SK-N-SH (cell line): ENCODE data around the gene CD69. TPM values are rescaled to one million over a fixed set of nuclear protein-coding genes. Genes with fewer than 3 reads are reported as not detected.

Experiments used
- CTCF ChIA-PET: fragments of 300-600, 350-600 bp; formaldehyde crosslinking; extraction: SDS; loops from one replicate; lab custom pipeline; 2021; lab: Yijun Ruan, JAX
- POLR2A ChIA-PET: fragments of 350-600 bp; sonication (Branson Sonifier 250); formaldehyde crosslinking; extraction: SDS; loops from one replicate; lab custom pipeline; 2020; ENCODE audit warnings: antibody characterized with exemption, inconsistent platforms; lab: Yijun Ruan, JAX
- DNase-seq: peaks from one replicate; pipeline ENCODE4 v3.0.0; 2012
- H2AFZ ChIP-seq: fragments of 200-600 bp; sonication (generic); 2 replicates; pipeline ENCODE4 v1.8.1; 2016; ENCODE audit warnings: antibody characterized with exemption, mild to moderate bottlenecking, low read depth
- H3F3A ChIP-seq: fragments of 200-600 bp; sonication (generic); replicated peaks from 2 replicates; pipeline ENCODE3; 2016; ENCODE audit warnings: antibody characterized with exemption, mild to moderate bottlenecking; ENCODE audit not compliant: insufficient read depth
- H3K27ac ChIP-seq, 2 experiments: fragments of 200-500 bp in 1 of 2; fragments of 200-600 bp in 1 of 2; sonication (Bioruptor generic) in 1 of 2; sonication (generic), shearing (Covaris generic) in 1 of 2; 2 replicates each; pipeline versions ENCODE4 v1.5.1 to v1.6.1; 2014 to 2016; ENCODE audit warnings: low read depth in 2 of 2, inconsistent platforms in 1 of 2, low read length in 1 of 2, mild to moderate bottlenecking in 1 of 2, mixed read lengths in 1 of 2
- H3K27me3 ChIP-seq: fragments of 200-600 bp; sonication (generic), shearing (Covaris generic); 2 replicates; pipeline ENCODE4 v1.6.1; 2016; ENCODE audit warnings: mixed run types; ENCODE audit not compliant: insufficient read depth
- H3K36me3 ChIP-seq, 2 experiments: fragments of 200-500 bp in 1 of 2; fragments of 200-600 bp in 1 of 2; sonication (Bioruptor generic) in 1 of 2; sonication (generic) in 1 of 2; replicated peaks in 1 of 2; 2 replicates each; pipeline versions ENCODE3 to v1.5.1; 2014 to 2016; ENCODE audit warnings: low read length in 1 of 2, mild to moderate bottlenecking in 1 of 2; ENCODE audit not compliant: insufficient read depth in 2 of 2, control insufficient read depth in 1 of 2
- H3K4me1 ChIP-seq, 2 experiments: fragments of 200-500 bp in 1 of 2; fragments of 200-600 bp in 1 of 2; sonication (Bioruptor generic) in 1 of 2; sonication (generic), shearing (Covaris generic) in 1 of 2; 2 replicates each; pipeline versions ENCODE4 v1.5.1 to v1.6.1; 2014 to 2016; ENCODE audit warnings: low read depth in 1 of 2, low read length in 1 of 2, mixed run types in 1 of 2; ENCODE audit not compliant: insufficient read depth in 2 of 2, control insufficient read depth in 1 of 2
- H3K4me2 ChIP-seq: fragments of 200-600 bp; sonication (generic), shearing (Covaris generic); 2 replicates; pipeline ENCODE4 v1.6.1; 2017; ENCODE audit warnings: mixed run types
- H3K4me3 ChIP-seq, 2 experiments: fragments of 200-500 bp in 1 of 2; fragments of 200-600 bp in 1 of 2; sonication (Bioruptor generic) in 1 of 2; sonication (generic), shearing (Covaris generic) in 1 of 2; 2 replicates each; pipeline versions ENCODE4 v1.5.1 to v1.8.1; 2014 to 2016; ENCODE audit warnings: low read depth in 2 of 2, inconsistent platforms in 1 of 2, low read length in 1 of 2, mild to moderate bottlenecking in 1 of 2, mixed read lengths in 1 of 2, moderate library complexity in 1 of 2
- H3K79me2 ChIP-seq: fragments of 200-600 bp; sonication (generic); 2 replicates; pipeline ENCODE4 v1.8.1; 2017; ENCODE audit warnings: mild to moderate bottlenecking; ENCODE audit not compliant: insufficient read depth
- H3K9ac ChIP-seq: fragments of 200-600 bp; sonication (generic); 2 replicates; pipeline ENCODE4 v1.6.1; 2017; ENCODE audit warnings: mixed run types
- H3K9me2 ChIP-seq: fragments of 200-600 bp; sonication (generic); 2 replicates; pipeline ENCODE4 v1.6.1; 2017; ENCODE audit warnings: mixed run types
- H3K9me3 ChIP-seq: fragments of 200-600 bp; sonication (generic); 2 replicates; pipeline ENCODE4 v1.6.1; 2017; ENCODE audit warnings: mixed run types, mild to moderate bottlenecking, moderate library complexity
- H4K20me1 ChIP-seq: fragments of 200-600 bp; sonication (generic); 2 replicates; pipeline ENCODE4 v1.6.1; 2017; ENCODE audit warnings: mild to moderate bottlenecking, mixed run types; ENCODE audit not compliant: insufficient read depth
- ELF1 ChIP-seq: IDR thresholded peaks from 2 replicates; pipeline ENCODE4 v1.4.0; 2012
- EP300 ChIP-seq, 2 experiments: IDR thresholded peaks; 2 replicates each; pipeline versions ENCODE4 v1.4.0 to v1.6.1; 2012; ENCODE audit warnings: borderline replicate concordance in 1 of 2, low read depth in 1 of 2, low read length in 1 of 2
- FOXJ3 ChIP-seq: sonication (generic); formaldehyde crosslinking; IDR thresholded peaks from 2 replicates; pipeline ENCODE4 v1.5.1; 2020; ENCODE audit warnings: mild to moderate bottlenecking, missing genetic modification reagents
- FOXM1 ChIP-seq: IDR thresholded peaks from 2 replicates; pipeline ENCODE4 v1.4.0; 2012; ENCODE audit warnings: low read depth, mild to moderate bottlenecking
- IRF3 ChIP-seq: fragments of 150-350 bp; IDR thresholded peaks from 2 replicates; pipeline ENCODE4 v1.6.1; 2016; ENCODE audit warnings: mild to moderate bottlenecking, low read depth, low read length
- JUND ChIP-seq: IDR thresholded peaks from 2 replicates; pipeline ENCODE4 v1.4.0; 2012
- MEF2A ChIP-seq: IDR thresholded peaks from 2 replicates; pipeline ENCODE4 v1.4.0; 2012; ENCODE audit warnings: low read depth, borderline replicate concordance
- REST ChIP-seq: IDR thresholded peaks from 2 replicates; pipeline ENCODE4 v1.6.1; 2012; ENCODE audit warnings: mild to moderate bottlenecking, low read depth, low read length, moderate library complexity
- USF1 ChIP-seq: IDR thresholded peaks from 2 replicates; pipeline ENCODE4 v1.4.0; 2012; ENCODE audit warnings: low read depth, borderline replicate concordance
- USF2 ChIP-seq: fragments of 150-350 bp; IDR thresholded peaks from 2 replicates; pipeline ENCODE4 v1.6.1; 2017; ENCODE audit warnings: antibody characterized with exemption, low read length, low read depth, borderline replicate concordance
- YY1 ChIP-seq: IDR thresholded peaks from 2 replicates; pipeline ENCODE4 v1.4.0; 2012; ENCODE audit warnings: low read depth, mild to moderate bottlenecking
- ZBTB33 ChIP-seq: IDR thresholded peaks from 2 replicates; pipeline ENCODE4 v1.4.0; 2012; ENCODE audit warnings: low read depth, borderline replicate concordance
- WGBS: methylation state at CpG from one replicate; pipeline ENCODE4 v1.1.6; 2017; ENCODE audit warnings: low lambda C conversion rate; 5-methylcytosine and 5-hydroxymethylcytosine counted together
- polyA plus RNA-seq, 3 experiments: library from polyadenylated mRNA; depleted of rRNA; stranded (reverse); fragments of >200 nt; gene quantifications; 2 replicates each; pipeline ENCODE4 v1.2.3, GENCODE V29; 2012

The CD69 gene
- polyA plus RNA-seq, 1 of the 3 experiments (the other 2 are of a cell fraction) = not detected

- H3K9me3 ChIP-seq = no peaks in the 10 kb centered on the region
- H4K20me1 ChIP-seq = no peaks in the 10 kb centered on the region
- no peak overlapping the region for H3K27ac ChIP-seq
- H2AFZ ChIP-seq = no peak overlapping the region
- no peaks in the 10 kb centered on the region for H3K36me3 ChIP-seq
- no peak overlapping the region for H3K4me2 ChIP-seq
- no peak overlapping the region for H3K4me3 ChIP-seq
- no peaks in the 10 kb centered on the region for H3K4me1 ChIP-seq
- 9% methylated on average over 5 of the region's 5 CpGs for WGBS
- no peaks in the 10 kb centered on the region for H3K9me2 ChIP-seq
- CTCF ChIA-PET = interaction anchor here (1.0 to 3.2 kb wide), 2 partner anchors 13 to 48 kb away, joined by 3 to 11 read pairs; no protein-coding TSS in a partner anchor
- H3K79me2 ChIP-seq = no peaks in the 10 kb centered on the region
- H3K9ac ChIP-seq = no peak overlapping the region
- TF ChIP-seq USF1 = no peak
- TF ChIP-seq ZBTB33 = no peak
- no peak for TF ChIP-seq ELF1
- no peak for TF ChIP-seq JUND
- no peak for TF ChIP-seq MEF2A
- no peak for TF ChIP-seq IRF3
- TF ChIP-seq YY1 = no peak
- no peak for TF ChIP-seq USF2
- no peak for TF ChIP-seq REST
- TF ChIP-seq FOXJ3 (CRISPR knock-in tag) = no peak
- no peak for TF ChIP-seq EP300 (IDR thresholded peaks at IDR 0.05; ENCODE audit: borderline replicate concordance in 1 of 2, low read depth in 1 of 2, low read length in 1 of 2)
- no peak for TF ChIP-seq FOXM1
- peaks cover 19% of the 10 kb centered on the region for H3K27me3 ChIP-seq
- POLR2A ChIA-PET = no interaction called here
- DNase-seq = no peak
- H3F3A ChIP-seq = no peaks in the 10 kb centered on the region
Measured at GRCh38 chr12:9756706-9757105, 4.0 kb downstream of the CD69 start.
